Stimulated activated CD4-positive, alpha-beta T cell treated with anti-CD3 and anti-CD28 coated beads, Interleukin-2, amount 100 ng/mL, for 48 hours (primary cell): Measurements from ENCODE around the gene TTBK2.
A peak's percentile ranks its signal among the peaks of the same experiment; 100 is the strongest.
"Not testable (repeated sequence)": the region's sequence is repeated elsewhere in the genome, so short reads cannot be mapped to it uniquely, and the experiment has no call there.

Experiments used
- DNase-seq, 2 donors: peaks; one replicate each; pipeline ENCODE4 v3.0.0-alpha.2; 2020

Gene TTBK2

DNA sequence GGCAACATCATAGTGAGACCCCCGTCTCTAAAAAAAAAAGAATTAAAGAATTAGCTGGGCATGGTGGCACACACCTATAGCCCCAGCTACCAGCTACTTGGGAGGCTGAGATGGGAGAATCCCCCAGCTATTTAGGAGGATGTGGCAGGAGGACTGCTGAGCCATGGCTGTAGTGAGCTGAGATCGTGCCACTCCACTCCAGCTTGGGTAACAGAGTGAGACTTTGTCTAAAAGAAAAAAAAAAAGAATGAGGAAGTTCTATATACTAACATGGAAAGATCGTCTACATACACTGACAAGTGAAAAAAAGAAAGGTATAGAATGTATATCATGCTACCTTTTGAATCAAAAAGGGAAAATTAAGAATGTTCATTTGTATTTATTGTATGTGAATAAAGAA lies 99.8 kb downstream of the TTBK2 start:
- DNase-seq = no peak

DNA sequence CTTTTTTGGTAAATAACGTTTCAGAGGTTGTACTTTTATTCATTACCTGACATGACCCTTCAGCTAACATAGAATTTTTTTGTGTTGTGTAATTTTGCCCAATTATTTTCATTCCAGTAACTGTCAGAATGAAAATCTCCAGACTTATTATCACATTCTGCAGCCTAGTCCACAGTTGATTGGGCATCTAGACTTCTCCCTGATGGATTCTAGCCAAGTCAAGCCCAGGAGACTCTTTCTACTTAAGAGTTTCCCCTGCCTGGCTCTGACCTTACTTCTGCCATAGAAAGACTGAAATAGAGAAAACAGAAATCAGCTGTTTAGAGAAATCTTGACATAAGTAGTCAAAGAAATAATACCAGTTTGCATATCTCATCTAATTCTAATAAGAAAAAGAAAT lies 100.8 kb downstream of the TTBK2 start:
- no peak for DNase-seq

DNA sequence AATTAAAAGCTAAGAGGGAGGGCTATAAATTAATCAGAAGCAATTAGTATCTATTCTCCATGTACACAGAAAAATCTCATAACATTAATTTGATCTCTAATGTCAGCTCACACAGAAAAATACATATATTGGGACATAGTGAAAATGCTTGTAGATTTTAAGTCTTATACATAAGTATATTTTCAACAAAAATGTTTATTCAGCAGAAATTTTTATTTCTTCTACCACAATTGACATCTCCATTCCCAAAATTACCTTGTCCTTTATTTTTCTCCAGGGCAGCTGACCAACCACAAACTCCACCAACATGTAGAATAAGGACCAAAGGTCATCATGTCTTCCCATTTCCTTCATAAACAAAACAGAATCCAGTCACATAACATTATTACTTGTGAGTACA lies 109.1 kb downstream of the TTBK2 start:
- no peak for DNase-seq

DNA sequence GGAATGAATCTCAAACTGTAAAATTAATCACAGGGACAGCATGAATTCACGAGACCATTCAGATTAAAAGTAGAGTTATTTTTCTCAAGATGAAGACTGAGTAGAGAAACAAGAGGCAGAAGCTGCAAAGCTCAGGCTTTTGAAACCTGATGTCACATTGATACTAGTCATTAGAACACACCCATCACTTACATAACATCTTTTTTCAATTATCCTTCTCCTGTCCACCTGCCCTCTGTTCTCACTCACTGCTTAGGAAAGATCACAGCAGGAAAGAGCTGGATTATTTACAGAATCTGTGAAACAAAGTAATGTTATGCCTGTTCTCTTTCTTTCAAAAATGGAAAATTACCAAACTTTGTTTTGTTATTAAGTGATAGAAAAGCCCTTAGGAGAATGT lies 111.7 kb downstream of the TTBK2 start:
- no peak for DNase-seq

DNA sequence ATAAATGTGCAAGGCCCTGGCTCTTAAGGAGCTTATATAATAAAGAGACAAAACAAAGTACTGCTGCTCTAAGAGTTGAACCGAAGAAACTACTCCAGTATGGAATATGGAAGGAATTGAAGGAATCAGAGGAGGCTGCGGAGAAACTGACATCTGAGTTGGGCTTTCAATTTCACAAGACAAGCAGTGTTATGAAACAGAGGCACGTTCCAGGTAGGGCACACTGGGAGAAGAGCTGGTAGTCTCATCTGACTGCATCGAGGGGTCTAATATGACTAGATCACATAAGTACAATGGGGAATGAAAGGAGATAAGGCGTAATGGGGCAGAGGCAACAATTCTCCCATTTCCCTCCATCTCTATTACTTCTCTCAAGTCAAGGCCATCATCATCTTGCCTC lies 115.3 kb downstream of the TTBK2 start:
- DNase-seq = no peak

DNA sequence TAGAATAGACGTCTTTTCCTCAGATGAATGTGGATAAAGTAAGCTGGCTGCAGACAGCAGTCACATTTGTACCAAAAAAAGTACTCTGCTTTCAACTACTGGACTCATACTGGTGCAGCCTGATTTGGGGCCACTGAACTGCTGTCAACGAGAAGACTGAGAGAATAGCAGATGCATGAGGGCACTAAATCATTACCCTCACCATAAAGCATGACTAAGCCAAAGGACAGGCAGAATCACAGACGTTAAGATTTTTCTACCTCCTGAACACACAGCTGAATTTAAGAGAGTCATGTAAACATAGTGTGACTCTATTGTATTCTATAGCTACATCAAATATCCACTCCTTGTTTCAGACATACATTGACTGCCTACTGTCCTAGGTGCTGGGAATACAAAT lies 115.8 kb downstream of the TTBK2 start:
- no peak for DNase-seq

DNA sequence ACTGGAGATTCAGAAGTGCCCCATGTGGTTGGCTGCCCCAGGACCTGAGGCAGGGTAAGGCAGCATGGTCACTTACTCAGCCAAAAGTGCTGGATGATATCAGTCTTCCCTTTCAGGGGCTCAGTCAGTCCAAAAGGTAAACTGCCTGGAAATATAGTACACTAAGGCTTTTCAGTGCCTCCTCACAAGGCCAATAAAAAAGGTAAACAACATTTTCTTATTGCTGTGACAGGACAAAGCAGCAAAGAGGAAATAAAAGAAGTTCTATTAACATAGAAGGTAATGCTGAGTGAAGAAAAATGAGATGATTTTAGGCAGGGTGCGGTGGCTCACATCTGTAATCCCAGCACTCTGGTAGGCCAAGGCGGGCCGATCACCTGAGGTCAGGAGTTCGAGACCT lies 117.1 kb downstream of the TTBK2 start:
- no peak for DNase-seq

DNA sequence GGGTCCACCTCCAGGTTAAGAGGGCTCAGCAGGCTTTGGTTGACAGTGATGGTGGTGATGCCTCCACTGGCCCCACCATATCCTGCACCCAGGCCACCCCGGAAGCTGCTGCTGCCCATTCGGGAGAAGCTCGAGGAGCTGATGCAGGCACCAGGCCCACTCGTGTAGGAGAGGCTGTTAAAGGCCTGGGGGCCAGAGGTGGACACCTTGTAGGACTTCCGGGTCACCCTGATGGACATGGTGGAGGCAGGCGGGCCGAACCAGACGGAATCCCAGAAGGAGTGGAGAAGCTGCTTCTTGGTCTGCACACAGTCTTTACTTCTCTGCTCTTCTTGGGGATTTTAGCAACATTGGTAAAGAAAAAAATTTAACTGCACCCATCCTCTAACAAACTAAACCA lies 118.4 kb downstream of the TTBK2 start:
- DNase-seq = no peak

DNA sequence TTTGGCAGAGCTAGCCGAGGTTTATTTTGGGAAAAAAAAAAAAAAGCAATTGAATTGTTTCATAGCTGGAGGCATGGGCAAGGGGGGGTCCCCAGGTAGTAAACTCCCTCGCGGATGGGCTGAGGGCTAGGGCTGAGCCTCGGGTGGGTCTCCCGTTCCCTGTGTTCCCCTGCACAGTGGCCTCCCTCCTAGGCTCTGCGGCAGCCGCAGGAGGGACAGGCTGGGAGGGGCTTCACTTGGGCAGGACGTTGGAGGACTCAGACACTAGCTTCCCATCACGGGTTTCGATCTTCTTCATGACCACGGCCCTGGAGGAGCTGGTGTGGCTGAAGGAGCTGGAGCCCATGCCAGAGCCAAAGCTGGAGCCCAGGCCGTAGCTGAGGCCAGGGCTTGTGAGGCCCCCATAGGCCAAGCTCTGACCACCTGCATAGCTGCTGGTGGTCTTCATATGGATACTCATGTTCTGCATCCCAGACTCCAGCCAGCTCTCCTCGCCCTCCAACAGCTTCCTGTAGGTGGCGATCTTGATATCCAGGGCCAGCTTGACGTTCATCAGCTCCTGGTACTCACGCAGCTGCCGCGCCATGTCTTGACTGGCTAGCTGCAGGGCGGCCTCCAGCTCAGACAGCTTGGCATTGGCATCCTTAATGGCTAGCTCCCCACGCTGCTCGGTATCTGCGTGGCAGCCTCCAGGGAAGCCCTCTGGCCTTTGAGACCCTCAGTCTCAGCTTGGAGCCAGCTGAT lies 119.7 kb downstream of the TTBK2 start:
- DNase-seq = peak; percentile 0 to 6

DNA sequence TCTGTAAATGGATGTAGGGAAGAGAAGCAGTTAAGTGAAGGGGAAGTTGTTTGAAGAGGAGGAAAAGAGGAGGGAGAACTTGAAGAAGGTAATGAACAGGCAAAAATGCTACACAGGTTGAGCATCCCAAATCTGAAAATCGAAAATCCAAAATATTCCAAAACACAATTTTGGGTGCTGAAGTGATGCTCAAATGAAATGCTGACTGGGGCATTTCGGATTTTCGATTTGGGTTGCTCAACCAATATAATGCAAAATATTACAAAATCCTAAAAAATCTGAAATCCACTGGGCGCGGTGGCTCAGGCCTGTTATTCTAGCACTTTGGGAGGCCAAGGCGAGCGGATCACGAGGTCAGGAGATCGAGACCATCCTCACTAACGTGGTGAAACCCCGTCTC lies 121.8 kb downstream of the TTBK2 start:
- DNase-seq = no peak

DNA sequence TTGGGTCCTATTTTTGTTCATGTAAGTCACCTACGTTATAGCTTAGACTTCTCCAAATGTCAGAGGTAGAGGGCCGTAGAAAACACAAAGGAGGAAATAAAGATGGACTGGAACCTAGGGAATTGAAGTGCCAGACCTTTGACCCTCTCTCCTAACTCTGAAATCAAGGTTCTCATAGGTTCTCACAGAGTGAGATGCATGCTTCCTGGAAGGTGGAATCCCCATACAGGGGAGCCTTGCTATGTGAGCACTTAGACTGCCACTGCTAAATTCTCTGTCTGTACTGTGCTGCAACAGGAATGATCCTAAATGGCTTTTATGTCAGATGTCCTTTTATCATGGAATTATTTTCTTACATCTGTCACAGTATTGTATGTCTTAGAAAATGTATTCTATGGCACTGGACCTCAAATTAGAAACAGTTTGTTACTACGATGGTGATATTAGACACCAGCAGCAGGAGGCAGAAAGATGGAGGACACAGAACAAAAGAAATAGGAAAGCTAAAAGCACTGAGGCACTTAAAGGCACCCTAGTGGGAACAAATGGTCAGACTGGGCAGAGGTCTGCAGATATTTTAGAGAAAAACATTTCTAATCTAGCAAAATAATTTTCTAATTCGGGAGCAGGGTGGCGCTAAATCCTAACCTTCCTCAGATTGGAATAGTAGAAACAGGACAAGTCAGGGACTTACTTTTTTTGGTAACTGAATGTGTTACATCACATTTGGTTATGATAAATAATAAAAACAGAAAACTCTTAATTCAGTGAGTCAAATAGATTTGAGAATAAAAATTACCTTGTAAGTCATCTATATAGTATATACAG lies 123.4 kb downstream of the TTBK2 start:
- DNase-seq = no peak

DNA sequence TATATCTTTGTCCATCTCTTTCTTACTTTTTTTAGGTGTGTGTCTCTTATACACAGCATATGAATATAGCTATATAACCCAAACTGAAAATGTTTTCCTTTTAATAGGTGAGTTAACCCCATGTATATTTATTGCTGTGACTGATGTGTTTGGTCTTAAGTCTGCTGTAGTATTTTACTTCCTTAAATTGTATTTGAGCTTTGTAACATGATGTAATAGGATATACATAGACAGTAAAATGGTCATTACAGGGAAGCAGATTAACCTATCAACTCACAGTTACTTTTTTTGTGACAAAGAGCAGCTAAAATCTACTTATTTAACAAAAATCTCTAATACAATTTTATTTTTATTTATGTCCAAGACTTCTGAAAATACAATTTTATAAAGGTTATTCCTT lies 131.9 kb downstream of the TTBK2 start:
- no peak for DNase-seq

DNA sequence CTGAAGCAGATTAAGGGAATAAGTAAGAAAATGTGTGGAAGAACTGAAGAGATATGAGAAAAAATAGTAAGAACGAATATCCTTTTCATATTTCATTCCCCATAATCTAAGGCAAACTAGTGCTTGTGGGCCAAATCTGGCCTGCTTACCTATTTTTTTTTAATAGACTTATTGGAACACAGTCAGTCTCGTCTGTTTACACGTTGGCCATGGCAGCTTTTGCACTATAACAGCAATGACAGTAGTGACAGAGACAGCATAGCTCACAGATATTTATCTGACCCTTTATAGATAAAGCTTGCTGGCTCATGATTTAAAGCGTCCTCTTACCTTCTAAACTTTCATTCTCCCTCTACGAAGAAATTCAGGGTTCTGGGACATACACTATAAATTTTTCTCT lies 133.6 kb downstream of the TTBK2 start:
- DNase-seq = no peak

DNA sequence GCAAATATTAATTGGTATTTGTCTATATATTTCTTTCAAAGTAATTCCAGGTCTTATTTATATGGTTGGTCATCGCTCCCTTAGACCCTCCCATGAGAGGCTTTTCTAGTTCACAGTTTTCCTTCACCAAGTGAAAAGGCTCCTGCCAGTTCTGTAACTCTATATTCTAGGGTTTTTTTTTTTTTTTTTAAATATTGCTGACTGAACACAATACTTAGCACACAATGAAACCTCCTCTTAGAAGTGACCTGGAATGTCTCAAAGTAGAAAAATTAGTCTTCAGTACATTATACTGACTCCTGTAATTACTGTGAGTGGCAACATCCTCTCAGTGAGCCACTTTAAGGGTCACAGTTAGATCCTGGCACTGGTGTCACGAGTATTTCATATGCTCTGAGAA lies 135.0 kb downstream of the TTBK2 start:
- no peak for DNase-seq

DNA sequence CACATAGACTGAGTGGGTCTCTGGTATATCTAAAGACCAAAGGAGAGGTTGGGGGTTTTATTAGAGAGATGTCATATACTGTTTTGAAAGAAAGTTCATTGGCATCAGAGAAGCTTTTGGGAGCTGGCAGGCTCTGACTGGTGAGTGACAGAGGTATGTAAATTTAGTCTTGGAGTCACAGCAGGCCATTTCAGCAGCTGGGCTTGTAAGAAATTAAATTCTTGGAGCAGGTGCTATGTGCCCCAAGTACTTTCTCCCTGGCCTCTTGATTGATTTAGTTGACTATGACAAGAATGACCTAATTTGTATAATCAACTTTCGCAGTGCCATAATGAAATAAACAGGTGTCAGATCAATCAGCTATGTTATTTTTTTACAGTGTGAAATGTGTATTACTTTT lies 135.9 kb downstream of the TTBK2 start:
- no peak for DNase-seq

DNA sequence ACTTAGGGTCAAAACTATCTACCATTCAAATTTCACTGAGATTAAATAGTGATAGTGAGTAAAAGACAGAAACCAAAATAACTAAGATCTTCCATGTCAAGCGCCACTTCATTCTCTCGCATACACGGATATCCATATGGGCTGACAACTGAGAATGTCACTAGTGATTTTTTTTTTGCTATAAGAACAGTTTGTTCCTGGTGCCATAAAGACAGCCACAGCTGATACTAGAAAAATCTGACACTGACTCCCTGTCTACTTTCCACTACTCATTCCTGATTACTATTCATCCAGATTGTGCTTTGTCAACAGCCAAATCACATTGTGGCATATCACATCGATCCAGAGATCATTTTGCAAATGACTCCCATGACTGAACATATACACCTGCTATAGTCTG lies 137.9 kb downstream of the TTBK2 start:
- no peak for DNase-seq

DNA sequence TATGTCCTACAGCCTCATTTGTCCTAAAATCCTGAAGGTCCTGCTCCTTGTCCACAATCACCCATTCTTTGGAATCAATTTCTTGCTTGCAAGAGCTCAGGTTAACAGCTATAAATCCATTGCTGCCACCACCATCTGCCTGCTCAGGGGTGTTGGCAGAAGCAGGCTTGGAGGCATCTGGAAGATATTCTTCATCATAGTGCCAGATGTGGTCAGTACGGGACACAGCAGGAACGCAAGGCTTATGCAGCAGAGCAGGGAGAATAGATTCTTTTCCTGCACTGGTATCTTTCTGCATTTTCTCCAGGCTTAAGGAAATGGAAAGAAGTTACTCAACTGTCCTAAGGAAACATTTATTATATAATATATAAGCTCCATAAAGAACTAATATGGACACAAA lies 145.2 kb downstream of the TTBK2 start:
- no peak for DNase-seq

DNA sequence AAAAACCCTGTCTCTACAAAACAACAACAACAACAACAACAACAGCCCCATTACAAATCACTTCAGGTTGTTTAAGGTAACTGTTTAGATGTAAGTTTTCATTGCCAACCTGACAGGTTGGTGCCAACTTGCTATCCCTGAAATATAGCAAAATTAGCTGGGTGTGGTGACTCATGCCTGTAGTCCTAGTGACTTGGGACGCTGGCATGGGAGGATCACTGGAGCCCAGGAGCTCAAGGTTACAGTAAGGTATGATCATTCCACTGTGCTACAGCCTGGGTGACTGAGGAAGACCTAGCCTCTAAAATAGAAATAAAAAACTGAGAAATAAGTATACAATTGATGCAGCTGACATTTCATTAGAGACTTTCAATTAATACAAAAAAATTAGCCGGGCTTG lies 147.7 kb downstream of the TTBK2 start:
- DNase-seq = no peak

DNA sequence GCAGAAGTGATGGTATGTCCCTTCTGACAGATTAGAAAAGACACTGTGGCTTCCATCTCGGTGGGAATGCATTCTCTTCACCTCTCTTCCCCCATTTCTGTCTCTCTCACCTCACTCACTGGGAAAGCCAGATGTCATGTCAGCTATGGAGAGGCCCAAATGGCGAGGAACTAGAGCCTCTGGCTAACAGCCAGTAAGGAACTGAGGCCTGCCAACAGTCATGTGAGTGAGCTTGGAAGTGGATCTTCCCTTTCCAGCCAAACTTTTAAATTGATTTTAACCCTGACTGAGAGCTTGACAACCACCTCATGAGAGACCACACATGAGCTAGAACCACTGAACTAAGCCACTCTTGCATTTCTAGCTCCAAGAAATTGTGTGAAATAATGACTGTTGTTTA lies 148.4 kb downstream of the TTBK2 start:
- DNase-seq = no peak

DNA sequence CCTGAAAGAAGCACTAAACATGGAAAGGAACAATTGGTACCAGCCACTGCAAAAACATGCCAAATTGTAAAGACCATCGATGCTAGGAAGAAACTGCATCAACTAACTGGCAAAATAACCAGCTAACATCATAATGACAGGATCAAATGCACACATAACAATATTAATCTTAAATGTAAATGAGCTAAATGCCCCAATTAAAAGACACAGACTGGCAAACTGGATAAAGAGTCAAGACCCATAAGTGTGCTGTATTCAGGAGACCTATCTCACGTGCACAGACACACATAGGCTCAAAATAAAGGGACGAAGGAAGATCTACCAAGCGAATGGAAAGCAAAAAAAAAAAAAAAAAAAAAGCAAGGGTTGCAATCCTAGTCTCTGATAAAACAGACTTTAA lies 154.5 kb downstream of the TTBK2 start:
- DNase-seq = not testable (repeated sequence)

DNA sequence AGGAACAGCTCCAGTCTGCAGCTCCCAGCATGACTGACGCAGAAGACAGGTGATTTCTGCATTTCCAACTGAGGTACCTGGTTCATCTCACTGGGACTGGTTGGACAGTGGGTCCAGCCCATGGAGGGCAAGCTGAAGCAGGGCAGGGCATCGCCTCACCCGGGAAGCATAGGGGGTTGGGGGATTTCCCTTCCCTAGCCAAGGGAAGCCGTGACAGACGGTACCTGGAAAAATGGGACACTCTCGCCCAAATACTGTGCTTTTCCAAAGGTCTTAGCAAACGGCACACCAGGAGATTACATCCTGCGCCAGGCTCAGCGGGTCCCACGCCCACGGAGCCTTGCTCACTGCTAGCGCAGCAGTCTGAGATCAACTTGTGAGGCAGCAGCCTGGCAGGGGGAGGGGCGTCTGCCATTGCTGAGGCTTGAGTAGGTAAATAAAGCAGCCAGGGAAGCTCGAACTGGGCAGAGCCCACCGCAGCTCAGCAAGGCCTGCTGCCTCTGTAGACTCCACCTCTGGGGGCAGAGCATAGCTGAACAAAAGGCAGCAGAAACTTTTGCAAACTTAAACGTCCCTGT lies 156.3 kb downstream of the TTBK2 start:
- DNase-seq = not testable (repeated sequence)

DNA sequence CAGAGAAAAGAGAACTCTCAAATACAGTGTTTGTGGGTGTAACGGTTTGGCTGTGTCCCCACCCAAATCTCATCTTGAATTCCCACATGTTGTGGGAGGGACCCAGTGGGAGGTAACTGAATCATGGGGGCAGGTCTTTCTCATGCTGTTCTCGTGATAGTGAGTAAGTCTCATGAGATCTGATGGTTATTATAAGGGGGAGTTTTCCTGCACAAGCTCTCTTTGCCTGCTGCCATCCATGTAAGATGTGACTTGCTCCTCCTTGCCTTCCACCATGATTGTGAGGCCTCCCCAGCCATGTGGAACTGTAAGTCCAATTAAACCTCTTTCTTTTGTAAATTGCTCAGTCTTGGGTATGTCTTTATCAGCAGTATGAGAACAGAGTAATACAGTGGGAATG lies 158.8 kb downstream of the TTBK2 start:
- DNase-seq = not testable (repeated sequence)

DNA sequence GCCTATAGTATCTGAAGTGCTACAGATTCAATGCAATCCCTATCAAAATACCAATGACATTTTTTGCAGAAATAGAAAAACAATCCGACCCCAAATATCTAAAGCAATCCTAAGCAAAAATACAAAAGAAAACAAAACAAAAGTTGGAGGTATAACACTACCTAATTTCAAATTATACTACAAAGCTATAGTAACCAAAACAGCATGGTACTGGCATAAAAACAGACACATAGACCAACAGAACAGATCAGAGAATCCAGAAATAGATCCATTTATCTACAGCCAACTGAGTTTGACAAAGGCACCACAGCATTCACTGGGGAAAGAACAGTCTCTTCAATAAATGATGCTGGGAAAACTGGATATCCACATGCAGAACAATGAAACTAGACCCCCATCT lies 159.8 kb downstream of the TTBK2 start:
- DNase-seq = no peak

DNA sequence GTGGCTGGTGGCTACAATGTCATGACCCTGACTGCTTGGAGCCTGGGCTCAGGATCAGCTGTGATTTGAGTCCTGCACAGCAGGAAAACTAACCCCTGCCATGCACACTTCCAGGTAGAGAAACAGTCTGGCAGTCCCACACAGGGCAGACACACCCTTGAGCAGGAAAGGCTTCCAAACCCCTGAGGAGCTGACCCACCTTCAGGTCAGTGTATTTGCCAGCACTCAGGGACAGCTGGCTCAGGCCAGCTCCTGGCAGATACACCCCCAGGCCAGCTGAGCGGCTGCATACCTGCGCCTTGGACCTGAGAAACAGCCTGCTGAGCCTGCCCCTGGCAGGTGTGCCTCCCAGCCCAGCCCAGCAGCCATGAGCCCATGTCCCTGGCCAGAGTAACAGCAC lies 161.5 kb downstream of the TTBK2 start:
- DNase-seq = no peak
